Upper lobe of right lung (tissue), 1 donor: Measurements from ENCODE around the gene AGPAT1. TPM values are rescaled to one million over a fixed set of nuclear protein-coding genes. Genes with fewer than 3 reads are reported as not detected.

Experiments
- ATAC-seq: fragments of 200-7000 bp; cut with Tn5 transposase; one replicate; pipeline ENCODE4 v1.9.1; 2020; ENCODE audit warnings: mild to moderate bottlenecking, moderate library complexity
- DNase-seq: peaks from one replicate; pipeline ENCODE4 v3.0.0-alpha.2; 2020
- H3K27ac ChIP-seq: fragments of 200-600 bp; one replicate; pipeline ENCODE4 v1.8.0; 2022
- H3K27me3 ChIP-seq: fragments of 200-600 bp; one replicate; pipeline ENCODE4 v1.8.0; 2022; ENCODE audit warnings: mild to moderate bottlenecking
- H3K36me3 ChIP-seq: fragments of 200-600 bp; one replicate; pipeline ENCODE4 v1.8.0; 2022
- H3K4me1 ChIP-seq: fragments of 200-600 bp; one replicate; pipeline ENCODE4 v1.8.0; 2022
- H3K4me3 ChIP-seq: fragments of 200-600 bp; one replicate; pipeline ENCODE4 v1.8.0; 2022; ENCODE audit warnings: mild to moderate bottlenecking
- H3K9me3 ChIP-seq: fragments of 200-600 bp; one replicate; pipeline ENCODE4 v1.8.0; 2022
- intact Hi-C: fragments of 100-400 bp; cut with DNase I; formaldehyde crosslinking; loops from one replicate; pipeline ENCODE4 v1.11.0; 2022
- total RNA-seq: library from RNA; stranded (reverse); fragmentation: NEBNext Ultra II Directional; extraction: Animal tissue kit (Norgen Biotek cat#: 25700); gene quantifications from one replicate; pipeline ENCODE4 v1.2.1, GENCODE V29; 2021
- TF ChIP-seq, protein P1 (sequence below): fragments of 200-600 bp; IDR thresholded peaks from one replicate; pipeline ENCODE4 v1.8.0; 2022; ENCODE audit warnings: antibody characterized with exemption
- donor health status: DM: no; HTN: yes; CAD: no; lungs with severe emphysema.

AGPAT1 gene
- total RNA-seq, 1 donor from 2014 or later: 53.0 TPM

DNA sequence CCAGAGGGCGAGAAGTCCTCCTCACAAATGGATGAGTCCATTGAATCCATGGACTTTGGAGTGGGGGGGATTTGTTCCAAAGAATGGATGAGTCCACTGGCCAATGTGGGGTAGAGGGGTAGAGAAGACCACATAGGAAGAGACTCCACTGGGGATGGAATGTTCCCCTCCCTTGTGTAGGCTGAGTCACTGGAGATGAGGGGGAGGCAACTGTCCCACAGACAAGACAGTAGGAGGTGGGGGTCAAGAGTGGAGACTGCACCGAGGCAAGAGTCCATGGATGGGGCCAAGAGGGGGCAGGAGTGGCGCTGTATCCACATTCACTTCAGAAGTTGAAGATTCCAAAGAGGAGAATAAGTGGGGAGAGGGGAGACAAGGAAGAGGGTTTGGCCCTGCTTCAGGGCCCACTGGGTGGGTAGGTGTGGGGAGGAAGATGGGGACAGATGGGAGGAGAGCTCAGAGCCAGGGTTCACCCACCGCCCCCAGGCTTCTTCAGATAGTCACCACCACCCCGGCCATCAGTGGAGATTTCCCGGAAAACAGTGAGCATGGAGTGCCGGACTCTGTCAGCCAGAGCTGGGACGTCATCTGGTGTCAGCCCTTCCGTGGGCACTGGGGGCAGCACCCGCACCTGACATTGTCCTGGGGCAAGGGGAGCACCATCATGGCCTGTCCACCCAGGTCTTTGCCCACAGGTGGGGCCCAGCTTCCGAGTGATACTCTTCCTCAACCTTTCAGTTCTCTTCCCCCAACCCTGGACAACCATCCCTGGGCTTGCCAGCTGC lies 6.9 kb downstream of the AGPAT1 start:
- peaks cover 43% of the 10 kb centered on the region for H3K36me3 ChIP-seq
- no peaks in the 10 kb centered on the region for H3K9me3 ChIP-seq
- no peak overlapping the region for H3K27ac ChIP-seq
- ATAC-seq (no peak), DNase-seq (no peak)
- no peaks in the 10 kb centered on the region for H3K4me1 ChIP-seq
- intact Hi-C loops: no loop called here
- no peak overlapping the region for H3K4me3 ChIP-seq
- TF ChIP-seq, protein P1, sequence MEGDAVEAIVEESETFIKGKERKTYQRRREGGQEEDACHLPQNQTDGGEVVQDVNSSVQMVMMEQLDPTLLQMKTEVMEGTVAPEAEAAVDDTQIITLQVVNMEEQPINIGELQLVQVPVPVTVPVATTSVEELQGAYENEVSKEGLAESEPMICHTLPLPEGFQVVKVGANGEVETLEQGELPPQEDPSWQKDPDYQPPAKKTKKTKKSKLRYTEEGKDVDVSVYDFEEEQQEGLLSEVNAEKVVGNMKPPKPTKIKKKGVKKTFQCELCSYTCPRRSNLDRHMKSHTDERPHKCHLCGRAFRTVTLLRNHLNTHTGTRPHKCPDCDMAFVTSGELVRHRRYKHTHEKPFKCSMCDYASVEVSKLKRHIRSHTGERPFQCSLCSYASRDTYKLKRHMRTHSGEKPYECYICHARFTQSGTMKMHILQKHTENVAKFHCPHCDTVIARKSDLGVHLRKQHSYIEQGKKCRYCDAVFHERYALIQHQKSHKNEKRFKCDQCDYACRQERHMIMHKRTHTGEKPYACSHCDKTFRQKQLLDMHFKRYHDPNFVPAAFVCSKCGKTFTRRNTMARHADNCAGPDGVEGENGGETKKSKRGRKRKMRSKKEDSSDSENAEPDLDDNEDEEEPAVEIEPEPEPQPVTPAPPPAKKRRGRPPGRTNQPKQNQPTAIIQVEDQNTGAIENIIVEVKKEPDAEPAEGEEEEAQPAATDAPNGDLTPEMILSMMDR: no peak
- H3K27me3 ChIP-seq: no peaks in the 10 kb centered on the region

GRCh38 chr6:32168350-32168749 lies 7.5 kb downstream of the AGPAT1 start:
- Histone ChIP-seq H3K27me3 (no peaks in the 10 kb centered on the region), H3K9me3 (no peaks in the 10 kb centered on the region), H3K4me1 (no peaks in the 10 kb centered on the region), H3K4me3 (no peak overlapping the region), H3K36me3 (peaks cover 43% of the 10 kb centered on the region), H3K27ac (no peak overlapping the region)
- intact Hi-C loops: no loop called here
- ATAC-seq (no peak), DNase-seq (no peak)
- TF ChIP-seq, protein P1: no peak

DNA sequence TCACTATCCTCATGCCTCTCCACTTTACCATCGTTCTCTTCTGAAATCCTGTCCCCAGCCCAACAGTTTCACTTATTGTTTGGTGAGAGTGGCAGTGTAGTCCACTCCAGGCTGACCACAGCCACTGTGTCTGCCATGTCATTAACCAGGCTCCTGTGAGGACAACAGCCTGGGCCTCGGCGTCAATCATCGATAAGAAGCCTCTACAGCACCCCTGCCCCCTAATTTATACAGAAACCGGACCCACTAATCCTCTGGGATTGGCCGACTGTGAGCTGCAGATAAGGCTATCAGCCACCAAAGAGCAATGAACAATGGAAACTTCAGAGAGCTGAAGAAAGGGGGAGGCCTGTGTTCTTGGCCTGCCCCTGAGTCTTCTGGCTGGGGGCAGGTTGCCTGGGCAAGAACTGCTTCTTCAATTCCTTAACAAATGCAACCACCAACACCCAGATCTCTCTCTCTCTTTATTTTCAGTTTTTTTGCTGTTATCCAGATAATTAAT lies 8.1 kb downstream of the AGPAT1 start:
- intact Hi-C loops: no loop called here
- H3K4me1 ChIP-seq: no peaks in the 10 kb centered on the region
- H3K27ac ChIP-seq: no peak overlapping the region
- no peak overlapping the region for H3K4me3 ChIP-seq
- ATAC-seq (no peak), DNase-seq (no peak)
- peaks cover 43% of the 10 kb centered on the region for H3K36me3 ChIP-seq
- H3K9me3 ChIP-seq: no peaks in the 10 kb centered on the region
- TF ChIP-seq, protein P1: no peak
- H3K27me3 ChIP-seq: no peaks in the 10 kb centered on the region

DNA sequence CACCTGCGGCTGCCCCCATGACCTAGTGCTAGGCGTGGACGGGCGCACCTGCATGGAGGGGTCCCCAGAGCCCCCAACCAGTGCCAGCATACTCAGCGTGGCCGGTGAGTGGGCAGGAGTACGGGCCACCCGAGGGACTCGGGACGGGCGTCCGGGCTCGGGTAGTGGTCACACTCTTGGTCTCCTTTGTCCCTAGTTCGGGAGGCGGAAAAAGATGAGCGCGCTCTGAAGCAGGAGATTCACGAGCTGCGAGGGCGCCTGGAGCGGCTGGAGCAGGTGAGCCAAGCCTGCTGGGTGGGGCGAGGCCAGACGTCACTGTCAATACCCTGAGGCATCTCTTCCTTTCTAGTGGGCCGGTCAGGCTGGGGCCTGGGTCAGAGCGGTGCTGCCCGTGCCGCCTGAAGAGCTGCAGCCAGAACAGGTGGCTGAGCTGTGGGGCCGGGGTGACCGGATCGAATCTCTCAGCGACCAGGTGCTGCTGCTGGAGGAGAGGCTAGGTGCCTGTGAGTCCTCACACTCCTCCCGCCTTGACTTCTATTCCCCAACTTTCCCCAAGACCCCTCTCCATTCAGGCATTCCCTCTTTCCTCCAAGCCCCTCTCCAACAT lies 8.6 kb downstream of the AGPAT1 start:
- intact Hi-C loops: no loop called here
- Histone ChIP-seq H3K4me3 (no peak overlapping the region), H3K27me3 (no peaks in the 10 kb centered on the region), H3K27ac (no peak overlapping the region), H3K36me3 (peaks cover 43% of the 10 kb centered on the region), H3K9me3 (no peaks in the 10 kb centered on the region), H3K4me1 (no peaks in the 10 kb centered on the region)
- no peak for DNase-seq
- TF ChIP-seq, protein P1: no peak
- no peak for ATAC-seq

DNA sequence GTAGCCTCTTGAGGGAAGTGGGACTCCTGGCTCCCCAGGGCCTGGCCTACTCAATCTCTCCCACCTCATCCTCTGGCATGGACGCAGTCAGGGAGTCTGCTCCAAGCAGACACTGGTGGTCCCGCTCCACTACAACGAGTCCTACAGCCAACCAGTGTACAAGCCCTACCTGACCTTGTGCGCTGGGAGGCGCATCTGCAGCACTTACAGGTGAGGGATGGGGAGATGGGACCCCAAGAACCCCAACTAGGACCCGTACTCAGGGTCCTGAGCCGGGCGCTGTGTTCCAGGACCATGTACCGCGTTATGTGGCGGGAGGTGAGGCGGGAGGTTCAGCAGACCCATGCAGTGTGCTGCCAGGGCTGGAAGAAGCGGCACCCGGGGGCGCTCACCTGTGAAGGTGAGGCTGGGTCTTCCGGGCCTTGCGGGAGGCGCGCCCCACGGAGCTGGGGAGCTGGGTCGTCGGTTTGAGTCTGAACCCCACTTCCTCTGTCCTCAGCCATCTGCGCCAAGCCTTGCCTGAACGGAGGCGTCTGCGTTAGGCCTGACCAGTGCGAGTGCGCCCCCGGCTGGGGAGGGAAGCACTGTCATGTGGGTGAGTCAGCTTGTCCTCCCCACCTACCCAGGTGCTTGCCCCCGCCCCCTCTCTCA lies 9.3 kb downstream of the AGPAT1 start:
- intact Hi-C loops: no loop called here
- ATAC-seq: peak; percentile 5
- H3K27me3 ChIP-seq: no peaks in the 10 kb centered on the region
- TF ChIP-seq, protein P1: no peak
- no peak overlapping the region for H3K4me3 ChIP-seq
- no peak for DNase-seq
- H3K27ac ChIP-seq: no peak overlapping the region
- H3K4me1 ChIP-seq: no peaks in the 10 kb centered on the region
- peaks cover 43% of the 10 kb centered on the region for H3K36me3 ChIP-seq
- H3K9me3 ChIP-seq: no peaks in the 10 kb centered on the region
